ENCODE data around the gene NCOA1. TPM values are rescaled to one million over a fixed set of nuclear protein-coding genes. Genes with fewer than 3 reads are reported as not detected.
"Not testable (repeated sequence)": the region's sequence is repeated elsewhere in the genome, so short reads cannot be mapped to it uniquely, and the experiment has no call there.

The NCOA1 gene
- polyA plus RNA-seq, 1 donor: 63.0 TPM

DNA sequence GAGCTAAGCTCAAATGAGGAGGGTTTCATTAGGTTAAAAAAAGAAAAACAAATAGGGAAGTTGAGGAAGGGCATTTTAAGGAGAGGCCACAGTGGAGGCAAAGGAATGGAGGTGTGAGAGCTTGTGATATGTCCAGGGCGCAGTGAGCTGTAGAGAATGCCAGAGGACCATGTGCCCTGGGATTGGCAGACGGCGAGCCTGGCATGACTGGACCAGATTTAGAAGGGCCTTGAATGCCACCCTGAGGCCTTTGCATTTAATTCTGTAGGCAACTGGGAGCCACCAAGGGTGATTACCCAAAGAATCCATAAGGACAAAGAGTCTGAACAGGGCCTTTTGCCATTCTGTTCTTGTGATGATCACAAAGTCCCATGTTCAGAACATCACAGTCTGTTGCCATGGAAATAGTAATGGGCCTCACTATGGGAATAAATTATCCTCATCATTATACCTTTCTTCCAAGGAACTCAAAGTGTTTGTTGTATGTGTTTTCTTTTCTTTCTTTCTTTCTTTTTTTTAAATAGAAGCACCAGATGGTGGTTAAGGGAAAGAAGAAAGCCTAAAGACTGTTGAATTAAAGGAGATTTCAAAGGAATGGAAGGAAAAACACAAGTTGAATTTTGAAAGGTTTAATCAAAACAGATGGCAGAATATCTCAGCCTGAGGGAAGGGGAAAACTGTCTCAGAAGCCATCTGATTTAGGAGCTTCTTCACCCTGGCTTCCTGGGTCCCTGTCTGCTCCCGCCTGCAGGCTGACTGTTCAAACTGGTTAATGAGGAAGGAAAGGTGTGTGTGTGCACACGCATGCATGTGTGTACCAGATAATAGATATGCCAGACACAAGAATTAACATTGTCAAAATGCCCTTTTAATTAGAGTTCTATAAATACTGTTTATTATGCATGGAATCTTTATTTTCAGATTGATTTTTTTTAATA lies 31.6 kb upstream of the NCOA1 start:
- Histone ChIP-seq H3K9me3 (ENCODE audit: control insufficient read depth, low read depth, low read length) (no peaks in the 10 kb centered on the region), H3K4me1 (ENCODE audit: control insufficient read depth, insufficient read depth, low read length) (no peaks in the 10 kb centered on the region), H3K27ac (ENCODE audit: low read length) (no peak overlapping the region), H3K4me3 (ENCODE audit: low read length) (no peak overlapping the region), H3K27me3 (ENCODE audit: control insufficient read depth, insufficient read depth, low read length) (no peaks in the 10 kb centered on the region), H3K36me3 (ENCODE audit: control insufficient read depth, insufficient read depth, low read length) (no peaks in the 10 kb centered on the region)
- 100% methylated on average over 1 of the region's 5 CpGs for WGBS (ENCODE audit: insufficient coverage, low lambda C conversion rate)
- no peak for DNase-seq

DNA sequence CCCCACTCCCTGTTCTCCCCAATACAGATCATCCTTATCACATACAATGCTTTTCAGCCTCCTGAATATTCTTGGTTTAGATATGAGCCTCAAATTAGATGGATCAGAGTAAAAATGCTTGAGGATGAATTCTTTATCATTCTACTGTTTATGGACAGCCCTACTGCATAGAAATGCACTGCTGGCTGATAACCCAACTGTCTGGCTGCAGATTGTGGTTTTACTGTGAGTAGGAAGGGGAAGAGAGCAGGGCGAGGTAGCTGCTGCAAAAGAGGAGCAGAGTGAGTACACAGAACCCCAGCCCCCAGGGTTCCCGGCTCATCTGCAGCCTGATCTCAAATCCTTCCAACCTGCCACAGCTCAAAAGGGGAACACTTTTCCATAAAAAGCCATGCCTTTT lies 29.4 kb upstream of the NCOA1 start:
- Histone ChIP-seq H3K36me3 (ENCODE audit: control insufficient read depth, insufficient read depth, low read length) (no peaks in the 10 kb centered on the region), H3K4me1 (ENCODE audit: control insufficient read depth, insufficient read depth, low read length) (no peaks in the 10 kb centered on the region), H3K9me3 (ENCODE audit: control insufficient read depth, low read depth, low read length) (no peaks in the 10 kb centered on the region), H3K27me3 (ENCODE audit: control insufficient read depth, insufficient read depth, low read length) (no peaks in the 10 kb centered on the region), H3K27ac (ENCODE audit: low read length) (no peak overlapping the region), H3K4me3 (ENCODE audit: low read length) (no peak overlapping the region)
- no CpG with 5 or more reads among the region's 2 CpGs for WGBS (ENCODE audit: insufficient coverage, low lambda C conversion rate)
- no peak for DNase-seq

DNA sequence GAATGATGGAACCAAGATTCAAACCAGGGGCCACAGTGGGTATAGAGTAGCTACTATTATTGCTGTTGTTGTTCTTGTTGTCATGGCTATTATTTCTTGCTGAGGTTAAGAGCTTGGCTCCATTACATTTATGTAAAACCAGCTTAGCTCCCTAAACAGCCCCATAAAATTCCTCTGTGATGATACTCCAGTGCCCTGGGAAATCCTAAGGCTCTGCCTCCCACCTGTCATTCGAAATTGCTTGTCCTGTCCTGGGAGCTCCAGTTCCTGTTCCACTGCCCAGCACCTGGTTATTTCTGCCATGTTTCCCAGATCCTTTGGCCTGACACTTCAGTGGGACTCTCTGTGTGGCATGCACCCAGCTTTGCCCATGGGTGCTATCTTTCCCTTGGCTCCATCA lies 27.8 kb upstream of the NCOA1 start:
- DNase-seq: no peak
- H3K27me3 ChIP-seq (ENCODE audit: control insufficient read depth, insufficient read depth, low read length): no peaks in the 10 kb centered on the region
- H3K4me1 ChIP-seq (ENCODE audit: control insufficient read depth, insufficient read depth, low read length): peaks cover 4% of the 10 kb centered on the region
- H3K4me3 ChIP-seq (ENCODE audit: low read length): no peak overlapping the region
- 100% methylated on average over 1 of the region's 1 CpG for WGBS (ENCODE audit: insufficient coverage, low lambda C conversion rate)
- H3K36me3 ChIP-seq (ENCODE audit: control insufficient read depth, insufficient read depth, low read length): no peaks in the 10 kb centered on the region
- H3K9me3 ChIP-seq (ENCODE audit: control insufficient read depth, low read depth, low read length): no peaks in the 10 kb centered on the region
- H3K27ac ChIP-seq (ENCODE audit: low read length): no peak overlapping the region

DNA sequence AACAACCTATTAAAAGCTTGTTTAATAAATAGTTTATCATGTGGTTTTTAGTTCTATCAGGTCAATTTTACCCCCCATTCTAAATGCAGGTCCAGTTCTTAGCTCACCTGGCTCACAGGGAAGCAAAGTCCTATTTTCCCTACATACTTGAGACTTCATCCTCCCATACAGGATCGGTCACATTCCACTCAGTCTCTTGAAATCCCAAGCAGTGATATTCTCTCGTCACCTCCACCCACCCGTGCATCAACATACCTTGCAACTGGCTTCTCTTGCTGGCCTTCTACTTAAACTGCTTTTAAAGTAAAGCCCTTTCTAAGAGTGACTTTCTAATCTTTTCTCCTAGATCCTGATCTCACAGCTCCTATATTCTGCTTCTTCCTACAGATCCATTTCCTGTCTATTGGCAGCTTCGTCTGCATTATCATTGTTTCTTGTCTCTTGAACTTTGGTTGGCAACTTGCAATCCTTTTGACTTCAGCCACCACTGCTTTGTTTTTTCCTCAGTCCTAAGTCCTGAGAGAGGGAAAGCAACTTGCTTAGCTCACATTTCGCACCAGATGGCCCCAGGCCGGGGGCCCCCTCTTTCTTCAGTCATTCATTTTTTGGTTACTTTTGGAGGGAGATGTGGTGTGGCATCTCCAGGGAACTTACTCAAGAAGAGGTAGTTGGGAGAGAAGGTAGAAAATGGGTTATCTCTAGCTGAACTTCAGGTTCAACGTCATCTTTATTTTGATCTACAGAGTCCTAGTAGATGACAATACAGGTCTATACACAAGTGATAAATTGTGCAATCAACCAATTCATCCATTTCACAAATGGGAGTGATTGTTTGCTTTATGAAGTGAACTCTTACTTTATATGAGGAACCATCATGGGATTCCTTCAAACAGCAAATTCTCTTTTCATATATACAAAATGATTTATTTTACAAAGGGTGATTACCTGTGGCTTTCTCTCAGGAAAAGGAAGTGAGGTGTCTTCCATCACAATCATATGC lies 23.9 kb upstream of the NCOA1 start:
- Histone ChIP-seq H3K4me3 (ENCODE audit: low read length) (peak overlapping the region; percentile 1), H3K9me3 (ENCODE audit: control insufficient read depth, low read depth, low read length) (no peaks in the 10 kb centered on the region), H3K27ac (ENCODE audit: low read length) (peak overlapping the region; percentile 75), H3K4me1 (ENCODE audit: control insufficient read depth, insufficient read depth, low read length) (peaks cover 4% of the 10 kb centered on the region), H3K36me3 (ENCODE audit: control insufficient read depth, insufficient read depth, low read length) (no peaks in the 10 kb centered on the region), H3K27me3 (ENCODE audit: control insufficient read depth, insufficient read depth, low read length) (no peaks in the 10 kb centered on the region)
- peak; percentile 81 to 90 for DNase-seq
- 16% methylated on average over 5 of the region's 7 CpGs for WGBS (ENCODE audit: insufficient coverage, low lambda C conversion rate)

DNA sequence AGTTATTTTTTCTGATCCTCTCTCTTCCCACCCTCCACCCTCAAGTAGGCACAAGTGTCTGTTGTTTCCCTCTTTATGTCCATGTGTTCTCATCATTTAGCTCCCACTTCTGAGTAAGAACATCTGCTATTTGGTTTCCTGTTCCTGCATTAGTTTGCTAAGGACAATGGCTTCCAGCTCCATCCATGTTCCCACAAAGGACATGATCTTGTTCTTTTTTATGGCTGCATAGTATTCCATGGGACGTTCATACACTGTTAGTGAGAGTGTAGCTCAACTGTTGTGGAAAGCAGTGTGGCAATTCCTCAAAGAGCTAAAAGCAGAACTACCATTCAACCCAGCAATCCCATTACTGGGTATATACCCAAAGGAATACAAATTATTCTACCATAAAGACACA lies 22.6 kb upstream of the NCOA1 start:
- not testable (repeated sequence) for H3K36me3 ChIP-seq (ENCODE audit: control insufficient read depth, insufficient read depth, low read length); H3K4me1 ChIP-seq (ENCODE audit: control insufficient read depth, insufficient read depth, low read length); H3K9me3 ChIP-seq (ENCODE audit: control insufficient read depth, low read depth, low read length); H3K27me3 ChIP-seq (ENCODE audit: control insufficient read depth, insufficient read depth, low read length); H3K27ac ChIP-seq (ENCODE audit: low read length); H3K4me3 ChIP-seq (ENCODE audit: low read length); DNase-seq
- no CpG with 5 or more reads among the region's 1 CpG for WGBS (ENCODE audit: insufficient coverage, low lambda C conversion rate)

DNA sequence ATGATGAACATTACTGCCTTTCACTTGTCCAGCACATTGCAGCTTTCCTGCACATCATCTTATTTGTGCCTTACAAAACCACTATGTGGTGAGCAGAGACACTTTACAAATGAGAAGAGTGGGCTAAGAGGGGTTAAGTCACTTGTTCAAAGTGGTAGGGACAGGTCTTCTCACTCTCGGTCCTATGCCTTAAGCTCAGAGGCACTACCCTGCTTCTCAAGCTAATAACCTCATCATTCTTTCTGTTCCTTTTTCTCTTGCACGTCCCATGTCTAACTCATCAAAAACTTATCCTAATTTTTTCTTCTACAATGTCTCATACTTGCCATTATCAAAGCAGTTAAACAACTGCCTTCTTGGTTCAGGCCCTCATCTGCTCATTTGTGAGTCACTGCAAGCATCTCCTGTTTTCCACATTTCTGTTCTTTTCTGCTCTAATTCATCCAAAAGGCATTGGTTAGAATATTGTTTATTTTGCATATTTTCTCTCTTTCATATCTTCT lies 21.9 kb upstream of the NCOA1 start:
- Histone ChIP-seq H3K27me3 (ENCODE audit: control insufficient read depth, insufficient read depth, low read length) (no peaks in the 10 kb centered on the region), H3K9me3 (ENCODE audit: control insufficient read depth, low read depth, low read length) (no peaks in the 10 kb centered on the region), H3K27ac (ENCODE audit: low read length) (no peak overlapping the region), H3K4me1 (ENCODE audit: control insufficient read depth, insufficient read depth, low read length) (peaks cover 4% of the 10 kb centered on the region), H3K4me3 (ENCODE audit: low read length) (no peak overlapping the region), H3K36me3 (ENCODE audit: control insufficient read depth, insufficient read depth, low read length) (no peaks in the 10 kb centered on the region)
- 88% methylated on average over 1 of the region's 2 CpGs for WGBS (ENCODE audit: insufficient coverage, low lambda C conversion rate)
- DNase-seq: no peak

DNA sequence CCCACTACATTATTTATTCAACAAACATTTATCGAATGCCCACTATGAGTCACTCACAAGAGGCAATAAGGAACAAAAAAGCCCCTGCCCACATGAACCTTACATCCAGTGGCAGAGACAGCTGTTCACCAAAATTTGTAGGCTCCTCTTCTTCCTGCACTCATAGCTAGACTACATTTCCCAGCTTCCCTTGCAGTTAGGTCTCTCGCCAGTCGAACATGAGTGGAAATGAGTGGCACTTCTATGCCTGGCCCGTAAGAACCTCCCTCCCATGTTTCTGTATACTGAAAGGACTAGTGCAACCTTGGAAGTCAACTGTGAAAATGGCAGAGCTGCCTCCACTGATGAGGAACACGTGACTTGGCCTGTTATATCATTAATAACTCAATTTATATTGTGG lies 19.4 kb upstream of the NCOA1 start:
- 100% methylated on average over 1 of the region's 5 CpGs for WGBS (ENCODE audit: insufficient coverage, low lambda C conversion rate)
- H3K36me3 ChIP-seq (ENCODE audit: control insufficient read depth, insufficient read depth, low read length): no peaks in the 10 kb centered on the region

DNA sequence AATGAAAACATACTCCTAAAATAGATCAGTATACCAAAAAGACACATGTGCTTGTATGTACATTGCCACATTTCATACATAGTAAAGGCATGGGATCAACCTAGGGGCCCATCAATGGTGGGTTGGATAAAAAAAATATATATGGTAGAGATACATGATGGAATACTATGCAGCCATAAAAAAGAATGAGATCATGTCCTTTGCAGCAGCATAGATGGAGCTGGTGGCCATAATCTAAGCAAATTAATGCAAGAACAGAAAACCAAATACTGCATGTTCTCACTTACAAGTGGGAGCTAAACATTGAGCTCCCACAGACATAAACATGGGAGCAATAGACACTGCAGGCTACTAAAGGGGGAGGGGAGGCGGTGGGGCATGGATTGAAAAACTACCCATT lies 18.6 kb upstream of the NCOA1 start:
- DNase-seq: no peak
- Histone ChIP-seq H3K36me3 (ENCODE audit: control insufficient read depth, insufficient read depth, low read length) (no peaks in the 10 kb centered on the region), H3K9me3 (ENCODE audit: control insufficient read depth, low read depth, low read length) (no peaks in the 10 kb centered on the region), H3K4me1 (ENCODE audit: control insufficient read depth, insufficient read depth, low read length) (peaks cover 1% of the 10 kb centered on the region), H3K27me3 (ENCODE audit: control insufficient read depth, insufficient read depth, low read length) (no peaks in the 10 kb centered on the region), H3K27ac (ENCODE audit: low read length) (no peak overlapping the region), H3K4me3 (ENCODE audit: low read length) (no peak overlapping the region)
- no CpG with 5 or more reads among the region's 1 CpG for WGBS (ENCODE audit: insufficient coverage, low lambda C conversion rate)

More for the DNA sequence above, 19.4 kb upstream of the NCOA1 start:
- Histone ChIP-seq H3K27me3 (ENCODE audit: control insufficient read depth, insufficient read depth, low read length) (no peaks in the 10 kb centered on the region), H3K4me3 (ENCODE audit: low read length) (no peak overlapping the region), H3K27ac (ENCODE audit: low read length) (no peak overlapping the region), H3K9me3 (ENCODE audit: control insufficient read depth, low read depth, low read length) (no peaks in the 10 kb centered on the region), H3K4me1 (ENCODE audit: control insufficient read depth, insufficient read depth, low read length) (peaks cover 4% of the 10 kb centered on the region)
- no peak for DNase-seq

DNA sequence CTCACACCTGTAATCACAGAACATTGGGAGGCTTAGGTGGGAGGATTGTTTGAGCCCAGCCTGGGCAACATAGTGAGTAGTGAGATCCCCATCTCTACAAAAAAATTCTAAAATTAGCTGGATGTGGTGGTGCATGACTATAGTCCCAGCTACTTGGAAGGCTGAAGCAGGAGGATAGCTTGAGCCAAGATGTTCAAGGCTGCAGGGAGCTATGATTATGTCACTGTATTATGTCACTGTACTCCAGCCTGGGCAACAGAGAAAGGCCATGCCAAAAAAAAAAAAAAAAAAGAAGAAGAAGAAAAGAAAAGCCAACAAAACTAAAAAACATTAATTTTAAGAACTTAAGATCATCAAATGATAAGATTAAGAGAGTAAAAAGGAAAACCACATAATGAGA lies 17.4 kb upstream of the NCOA1 start:
- Histone ChIP-seq H3K4me1 (ENCODE audit: control insufficient read depth, insufficient read depth, low read length) (no peaks in the 10 kb centered on the region), H3K27me3 (ENCODE audit: control insufficient read depth, insufficient read depth, low read length) (no peaks in the 10 kb centered on the region), H3K4me3 (ENCODE audit: low read length) (no peak overlapping the region), H3K9me3 (ENCODE audit: control insufficient read depth, low read depth, low read length) (no peaks in the 10 kb centered on the region), H3K36me3 (ENCODE audit: control insufficient read depth, insufficient read depth, low read length) (no peaks in the 10 kb centered on the region), H3K27ac (ENCODE audit: low read length) (no peak overlapping the region)
- DNase-seq: no peak

DNA sequence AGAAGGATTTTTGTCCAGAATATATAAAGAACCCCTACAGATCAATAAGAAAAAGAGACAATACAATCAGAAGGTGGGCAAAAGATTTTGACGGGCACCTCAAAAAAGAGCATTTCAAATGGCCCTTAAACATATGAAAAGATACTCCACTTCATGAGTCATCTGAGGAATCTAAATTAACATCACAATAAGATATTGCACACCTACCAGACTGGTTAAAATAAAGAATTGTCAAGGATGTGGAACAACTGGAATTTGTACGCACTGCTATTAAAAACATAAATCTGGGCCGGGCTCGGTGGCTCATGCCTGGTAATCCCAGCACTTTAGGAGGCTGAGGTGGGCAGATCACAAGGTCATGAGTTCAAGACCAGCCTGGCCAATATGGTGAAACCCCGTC lies 17.0 kb upstream of the NCOA1 start:
- no peak overlapping the region for H3K4me3 ChIP-seq (ENCODE audit: low read length)
- no peaks in the 10 kb centered on the region for H3K27me3 ChIP-seq (ENCODE audit: control insufficient read depth, insufficient read depth, low read length)
- H3K36me3 ChIP-seq (ENCODE audit: control insufficient read depth, insufficient read depth, low read length): no peaks in the 10 kb centered on the region
- WGBS (ENCODE audit: insufficient coverage, low lambda C conversion rate): 100% methylated on average over 1 of the region's 5 CpGs
- no peak overlapping the region for H3K27ac ChIP-seq (ENCODE audit: low read length)
- no peaks in the 10 kb centered on the region for H3K9me3 ChIP-seq (ENCODE audit: control insufficient read depth, low read depth, low read length)
- no peak for DNase-seq
- no peaks in the 10 kb centered on the region for H3K4me1 ChIP-seq (ENCODE audit: control insufficient read depth, insufficient read depth, low read length)
